ENCODE data around the gene SVIL. TPM values are rescaled to one million over a fixed set of nuclear protein-coding genes. Genes with fewer than 3 reads are reported as not detected.
"Not testable (repeated sequence)": the region's sequence is repeated elsewhere in the genome, so short reads cannot be mapped to it uniquely, and the experiment has no call there.

The SVIL gene
- total RNA-seq, 1 donor from 2014 or later = 0.62 TPM

GRCh38 chr10:29627201-29628132 lies 7.3 kb downstream of the SVIL start:
- CTCF ChIA-PET = no interaction called here
- H3K27ac Mint-ChIP-seq = no peak overlapping the region
- TF ChIP-seq CTCF (IDR thresholded peaks at IDR 0.05) = no peak
- no peaks in the 10 kb centered on the region for H3K27me3 Mint-ChIP-seq
- DNase-seq (no peak), ATAC-seq (ENCODE audit: low read depth) (no peak)
- no peak overlapping the region for H3K4me3 Mint-ChIP-seq
- H3K9me3 Mint-ChIP-seq = no peaks in the 10 kb centered on the region
- POLR2A ChIA-PET = no interaction called here
- H3K36me3 Mint-ChIP-seq (ENCODE audit: low read depth) = no peaks in the 10 kb centered on the region
- intact Hi-C loops (cut with micrococcal nuclease) = no loop called here
- H3K4me1 Mint-ChIP-seq = no peaks in the 10 kb centered on the region

GRCh38 chr10:29624357-29624756 lies 10.4 kb downstream of the SVIL start:
- H3K4me3 Mint-ChIP-seq; H3K27me3 Mint-ChIP-seq; POLR2A ChIA-PET; H3K36me3 Mint-ChIP-seq (ENCODE audit: low read depth); ATAC-seq (ENCODE audit: low read depth); DNase-seq; H3K9me3 Mint-ChIP-seq; H3K4me1 Mint-ChIP-seq; intact Hi-C loops (cut with micrococcal nuclease); H3K27ac Mint-ChIP-seq; CTCF ChIA-PET: not testable (repeated sequence)

GRCh38 chr10:29623797-29624196 lies 11.0 kb downstream of the SVIL start:
- POLR2A ChIA-PET = no interaction called here
- no peak overlapping the region for H3K27ac Mint-ChIP-seq
- intact Hi-C loops (cut with micrococcal nuclease) = no loop called here

GRCh38 chr10:29622382-29622922 lies 12.3 kb downstream of the SVIL start:
- no peak overlapping the region for H3K27ac Mint-ChIP-seq
- POLR2A ChIA-PET = no interaction called here
- CTCF ChIA-PET = no interaction called here
- ATAC-seq (ENCODE audit: low read depth) (no peak), DNase-seq (no peak)
- intact Hi-C loops (cut with micrococcal nuclease) = no loop called here
- no peaks in the 10 kb centered on the region for H3K9me3 Mint-ChIP-seq
- no peak overlapping the region for H3K4me3 Mint-ChIP-seq
- no peak for TF ChIP-seq CTCF (IDR thresholded peaks at IDR 0.05)
- H3K27me3 Mint-ChIP-seq = no peaks in the 10 kb centered on the region
- no peaks in the 10 kb centered on the region for H3K4me1 Mint-ChIP-seq
- no peaks in the 10 kb centered on the region for H3K36me3 Mint-ChIP-seq (ENCODE audit: low read depth)

More at GRCh38 chr10:29623797-29624196, 11.0 kb downstream of the SVIL start:
- ATAC-seq (ENCODE audit: low read depth) (no peak), DNase-seq (no peak)
- H3K27me3 Mint-ChIP-seq = no peaks in the 10 kb centered on the region
- no peaks in the 10 kb centered on the region for H3K36me3 Mint-ChIP-seq (ENCODE audit: low read depth)
- CTCF ChIA-PET = no interaction called here
- no peak overlapping the region for H3K4me3 Mint-ChIP-seq
- H3K9me3 Mint-ChIP-seq = no peaks in the 10 kb centered on the region
- TF ChIP-seq CTCF (IDR thresholded peaks at IDR 0.05) = no peak
- H3K4me1 Mint-ChIP-seq = no peaks in the 10 kb centered on the region

GRCh38 chr10:29621161-29621560 lies 13.6 kb downstream of the SVIL start:
- TF ChIP-seq CTCF (IDR thresholded peaks at IDR 0.05) = no peak
- ChIA-PET POLR2A (no interaction called here), CTCF (no interaction called here)
- H3K27me3 Mint-ChIP-seq = no peaks in the 10 kb centered on the region
- no peaks in the 10 kb centered on the region for H3K4me1 Mint-ChIP-seq
- no peak for DNase-seq
- no peaks in the 10 kb centered on the region for H3K36me3 Mint-ChIP-seq (ENCODE audit: low read depth)
- ATAC-seq (ENCODE audit: low read depth) = no peak
- intact Hi-C loops (cut with micrococcal nuclease) = no loop called here
- H3K4me3 Mint-ChIP-seq = no peak overlapping the region
- no peak overlapping the region for H3K27ac Mint-ChIP-seq
- H3K9me3 Mint-ChIP-seq = no peaks in the 10 kb centered on the region

Measured in activated B cell treated with CpG ODN at 0.5 μM for 24 hours (primary cell).